Thyroid gland (tissue), 4 donors: ENCODE results near the gene IL12B.

ENCODE experiments used
- POLR2A ChIP-seq, 2 donors: fragments of 450-650 bp; IDR thresholded peaks; one replicate each; pipeline ENCODE4 v1.6.1; 2017; ENCODE audit warnings: antibody characterized with exemption in 2 of 2, mild to moderate bottlenecking in 2 of 2, moderate library complexity in 1 of 2
- TF ChIP-seq, protein P1 (sequence below), 6 experiments: fragments of 200-600 bp in 3 of 6; fragments of 450-650 bp in 3 of 6; sonication (generic) in 3 of 6; IDR thresholded peaks; one replicate each; pipeline ENCODE4 v1.5.1; 2016 to 2019; ENCODE audit warnings: antibody characterized with exemption in 6 of 6, mild to moderate bottlenecking in 2 of 6, inconsistent platforms in 1 of 6, moderate library complexity in 1 of 6

- TF ChIP-seq, protein P1, sequence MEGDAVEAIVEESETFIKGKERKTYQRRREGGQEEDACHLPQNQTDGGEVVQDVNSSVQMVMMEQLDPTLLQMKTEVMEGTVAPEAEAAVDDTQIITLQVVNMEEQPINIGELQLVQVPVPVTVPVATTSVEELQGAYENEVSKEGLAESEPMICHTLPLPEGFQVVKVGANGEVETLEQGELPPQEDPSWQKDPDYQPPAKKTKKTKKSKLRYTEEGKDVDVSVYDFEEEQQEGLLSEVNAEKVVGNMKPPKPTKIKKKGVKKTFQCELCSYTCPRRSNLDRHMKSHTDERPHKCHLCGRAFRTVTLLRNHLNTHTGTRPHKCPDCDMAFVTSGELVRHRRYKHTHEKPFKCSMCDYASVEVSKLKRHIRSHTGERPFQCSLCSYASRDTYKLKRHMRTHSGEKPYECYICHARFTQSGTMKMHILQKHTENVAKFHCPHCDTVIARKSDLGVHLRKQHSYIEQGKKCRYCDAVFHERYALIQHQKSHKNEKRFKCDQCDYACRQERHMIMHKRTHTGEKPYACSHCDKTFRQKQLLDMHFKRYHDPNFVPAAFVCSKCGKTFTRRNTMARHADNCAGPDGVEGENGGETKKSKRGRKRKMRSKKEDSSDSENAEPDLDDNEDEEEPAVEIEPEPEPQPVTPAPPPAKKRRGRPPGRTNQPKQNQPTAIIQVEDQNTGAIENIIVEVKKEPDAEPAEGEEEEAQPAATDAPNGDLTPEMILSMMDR (IDR thresholded peaks at IDR 0.05) = no peak
- TF ChIP-seq POLR2A (IDR thresholded peaks at IDR 0.05) = no peak
Observed at GRCh38 chr5:159362220-159362619, 31.9 kb upstream of the IL12B start.
